IMR-90 (cell line): Measurements from ENCODE around the gene ST6GALNAC3. TPM values are rescaled to one million over a fixed set of nuclear protein-coding genes. Genes with fewer than 3 reads are reported as not detected.

Source experiments
- ATAC-seq: fragments of 200-7000 bp; cut with Tn5 transposase; 2 replicates; pipeline ENCODE4 v1.9.1; 2020; ENCODE audit warnings: low read depth, mild to moderate bottlenecking, moderate library complexity
- BruUV-seq: library from RNA; stranded (reverse); fragments of 400-500 nt; replicated peaks from 2 replicates; lab custom pipeline; 2021; lab: Mats Ljungman, UMichigan
- CTCF ChIA-PET: fragments of 300-600 bp; formaldehyde crosslinking; extraction: SDS; loops from one replicate; lab custom pipeline; 2021; ENCODE audit warnings: antibody characterized with exemption; lab: Yijun Ruan, JAX
- POLR2A ChIA-PET: fragments of 300-600 bp; sonication (Branson Sonifier 250); formaldehyde crosslinking; loops from one replicate; lab custom pipeline; 2022; ENCODE audit warnings: antibody characterized with exemption; ENCODE audit not compliant: unreplicated experiment; lab: Charles Lee
- DNase-seq: peaks from one replicate; pipeline ENCODE4 v3.0.0; 2013
- H2AFZ ChIP-seq: replicated peaks from 2 replicates; pipeline ENCODE3; 2013; ENCODE audit warnings: low read length, mild to moderate bottlenecking; ENCODE audit not compliant: poor library complexity
- H2AK5ac ChIP-seq: 2 replicates; pipeline ENCODE4 v1.6.1; 2013; ENCODE audit warnings: low read depth, low read length, inconsistent platforms
- H2AK9ac ChIP-seq: replicated peaks from 2 replicates; pipeline ENCODE3; 2013; ENCODE audit warnings: mild to moderate bottlenecking, low read depth, low read length, moderate library complexity; ENCODE audit not compliant: poor library complexity
- H2BK120ac ChIP-seq: 2 replicates; pipeline ENCODE4 v1.6.1; 2013; ENCODE audit warnings: low read depth, low read length, inconsistent platforms
- H2BK15ac ChIP-seq: 3 replicates; pipeline ENCODE4 v1.6.1; 2013; ENCODE audit warnings: low read depth, low read length, inconsistent platforms
- H2BK20ac ChIP-seq: 2 replicates; pipeline ENCODE4 v1.6.1; 2013; ENCODE audit warnings: low read depth, mild to moderate bottlenecking, inconsistent platforms, low read length, moderate library complexity
- H2BK5ac ChIP-seq: 2 replicates; pipeline ENCODE4 v1.6.1; 2013; ENCODE audit warnings: mild to moderate bottlenecking, low read depth, low read length, inconsistent platforms; ENCODE audit not compliant: poor library complexity, severe bottlenecking
- H3K14ac ChIP-seq: replicated peaks from 2 replicates; pipeline ENCODE4 v1.6.1; 2013; ENCODE audit warnings: low read depth, low read length, inconsistent platforms
- H3K18ac ChIP-seq: 2 replicates; pipeline ENCODE4 v1.6.1; 2013; ENCODE audit warnings: low read depth, low read length, control low read depth
- H3K23ac ChIP-seq: 2 replicates; pipeline ENCODE4 v1.6.1; 2013; ENCODE audit warnings: low read depth, low read length, inconsistent platforms
- H3K27ac ChIP-seq: 2 replicates; pipeline ENCODE4 v1.5.1; 2013; ENCODE audit warnings: mild to moderate bottlenecking, control low read depth, low read length; ENCODE audit not compliant: insufficient read depth
- H3K27me3 ChIP-seq: 2 replicates; pipeline ENCODE4 v1.6.1; 2013; ENCODE audit warnings: low read length; ENCODE audit not compliant: control insufficient read depth, insufficient read depth
- H3K36me3 ChIP-seq: 2 replicates; pipeline ENCODE4 v1.6.1; 2013; ENCODE audit warnings: low read length, mixed read lengths; ENCODE audit not compliant: control insufficient read depth, insufficient read depth
- H3K4ac ChIP-seq: 2 replicates; pipeline ENCODE4 v1.6.1; 2013; ENCODE audit warnings: low read depth, low read length, inconsistent platforms
- H3K4me1 ChIP-seq: 2 replicates; pipeline ENCODE4 v1.6.1; 2013; ENCODE audit warnings: low read length, mixed read lengths; ENCODE audit not compliant: control insufficient read depth, insufficient read depth
- H3K4me2 ChIP-seq: 2 replicates; pipeline ENCODE4 v1.6.1; 2013; ENCODE audit warnings: low read depth, mild to moderate bottlenecking, control low read depth, low read length, moderate library complexity
- H3K4me3 ChIP-seq: 2 replicates; pipeline ENCODE4 v1.5.1; 2013; ENCODE audit warnings: low read depth, mild to moderate bottlenecking, control low read depth, low read length, moderate library complexity; ENCODE audit not compliant: insufficient read depth
- H3K56ac ChIP-seq: 2 replicates; pipeline ENCODE4 v1.6.1; 2013; ENCODE audit warnings: low read length, inconsistent platforms; ENCODE audit not compliant: insufficient read depth; ENCODE audit errors: extremely low read depth
- H3K79me1 ChIP-seq, 2 experiments: 2 replicates each; pipeline ENCODE4 v1.6.1; 2013; ENCODE audit warnings: low read length in 2 of 2, inconsistent platforms in 1 of 2, low read depth in 1 of 2
- H3K9ac ChIP-seq: 2 replicates; pipeline ENCODE4 v1.6.1; 2013; ENCODE audit warnings: low read depth, low read length, control low read depth
- H3K9me1 ChIP-seq: 2 replicates; pipeline ENCODE4 v1.6.1; 2013; ENCODE audit warnings: low read length, inconsistent platforms; ENCODE audit not compliant: insufficient read depth
- H3K9me3 ChIP-seq: 2 replicates; pipeline ENCODE4 v1.6.1; 2013; ENCODE audit warnings: low read length; ENCODE audit not compliant: control insufficient read depth, insufficient read depth
- H4K20me1 ChIP-seq: 2 replicates; pipeline ENCODE4 v1.6.1; 2013; ENCODE audit warnings: low read length, inconsistent platforms; ENCODE audit not compliant: insufficient read depth
- H4K5ac ChIP-seq: 2 replicates; pipeline ENCODE4 v1.6.1; 2013; ENCODE audit warnings: mild to moderate bottlenecking, low read depth, low read length, control low read depth
- H4K8ac ChIP-seq, 2 experiments: 2 replicates each; pipeline ENCODE4 v1.6.1; 2013; ENCODE audit warnings: low read depth in 2 of 2, low read length in 2 of 2, control low read depth in 1 of 2, inconsistent platforms in 1 of 2
- H4K91ac ChIP-seq: 2 replicates; pipeline ENCODE4 v1.6.1; 2013; ENCODE audit warnings: low read depth, low read length, inconsistent platforms; ENCODE audit not compliant: insufficient read depth
- BHLHE40 ChIP-seq: fragments of 150-350 bp; IDR thresholded peaks from 2 replicates; pipeline ENCODE4 v1.6.1; 2016; ENCODE audit warnings: mild to moderate bottlenecking, low read depth, low read length
- CEBPB ChIP-seq: IDR thresholded peaks from 2 replicates; pipeline ENCODE4 v1.6.1; 2012; ENCODE audit warnings: low read depth, low read length, improper control_type of control experiment
- CHD1 ChIP-seq: IDR thresholded peaks from 2 replicates; pipeline ENCODE4 v1.6.1; 2012; ENCODE audit warnings: low read depth, low read length, improper control_type of control experiment
- CTCF ChIP-seq: conservative IDR thresholded peaks from 2 replicates; pipeline ENCODE4 v1.5.1; 2012; ENCODE audit warnings: mild to moderate bottlenecking, low read depth, low read length, improper control_type of control experiment
- ELK1 ChIP-seq: fragments of 150-350 bp; IDR thresholded peaks from 2 replicates; pipeline ENCODE4 v1.6.1; 2016; ENCODE audit warnings: low read depth, mild to moderate bottlenecking, low read length, moderate library complexity, borderline replicate concordance
- FOS ChIP-seq: fragments of 150-350 bp; IDR thresholded peaks from 2 replicates; pipeline ENCODE4 v1.6.1; 2016; ENCODE audit warnings: low read depth, low read length
- MAFK ChIP-seq: IDR thresholded peaks from 2 replicates; pipeline ENCODE4 v1.6.1; 2012; ENCODE audit warnings: low read depth, low read length, improper control_type of control experiment
- MAZ ChIP-seq: IDR thresholded peaks from 2 replicates; pipeline ENCODE4 v1.6.1; 2012; ENCODE audit warnings: low read depth, mild to moderate bottlenecking, low read length, improper control_type of control experiment, moderate library complexity, borderline replicate concordance
- MXI1 ChIP-seq: IDR thresholded peaks from 2 replicates; pipeline ENCODE4 v1.6.1; 2012; ENCODE audit warnings: low read depth, mild to moderate bottlenecking, low read length, moderate library complexity, borderline replicate concordance
- NFE2L2 ChIP-seq: fragments of 150-350 bp; IDR thresholded peaks from 2 replicates; pipeline ENCODE4 v1.6.1; 2016; ENCODE audit warnings: low read depth, mild to moderate bottlenecking, low read length
- POLR2A ChIP-seq: IDR thresholded peaks from 2 replicates; pipeline ENCODE4 v1.6.1; 2012; ENCODE audit warnings: mild to moderate bottlenecking, low read depth, low read length
- RAD21 ChIP-seq: IDR thresholded peaks from 2 replicates; pipeline ENCODE4 v1.6.1; 2012; ENCODE audit warnings: low read length, improper control_type of control experiment
- RCOR1 ChIP-seq: IDR thresholded peaks from 2 replicates; pipeline ENCODE4 v1.6.1; 2012; ENCODE audit warnings: mild to moderate bottlenecking, low read length, improper control_type of control experiment; ENCODE audit not compliant: insufficient replicate concordance
- RFX5 ChIP-seq: IDR thresholded peaks from 2 replicates; pipeline ENCODE4 v1.8.0; 2012; ENCODE audit warnings: low read depth, mild to moderate bottlenecking, low read length, moderate library complexity
- SMC3 ChIP-seq: fragments of 150-350 bp; IDR thresholded peaks from 2 replicates; pipeline ENCODE4 v1.6.1; 2016; ENCODE audit warnings: low read depth, mild to moderate bottlenecking, antibody characterized with exemption, low read length, moderate library complexity
- USF2 ChIP-seq: fragments of 150-350 bp; IDR thresholded peaks from 2 replicates; pipeline ENCODE4 v1.6.1; 2017; ENCODE audit warnings: mild to moderate bottlenecking, antibody characterized with exemption, low read length, low read depth
- WGBS, 2 experiments: methylation state at CpG; one replicate each; pipeline versions ENCODE4 v1.1.5 to v1.1.7; 2013; ENCODE audit warnings: missing lambda C conversion rate in 2 of 2; ENCODE audit not compliant: insufficient read length in 1 of 2; ENCODE audit errors: extremely low coverage in 2 of 2; 5-methylcytosine and 5-hydroxymethylcytosine counted together
- dilution Hi-C: fragments of 300-500 bp; cut with HindIII; formaldehyde crosslinking; loops from one replicate; pipeline ENCODE4 v1.14.3; 2018; ENCODE audit warnings: low sequenced_read_pairs; ENCODE audit not compliant: unreplicated experiment
- in situ Hi-C: fragments of 300-500 bp; cut with MboI; formaldehyde crosslinking; loops from 3 replicates; pipeline ENCODE4 v1.14.3; 2019; ENCODE audit warnings: low sequenced_read_pairs, inconsistent platforms, mixed read lengths
- intact Hi-C: fragments of 100-400 bp; cut with micrococcal nuclease; formaldehyde crosslinking; loops from 2 replicates; pipeline ENCODE4 v1.10.0; 2022
- polyA plus RNA-seq, 3 experiments: library from polyadenylated mRNA; depleted of rRNA; stranded (reverse); fragments of >200 nt; gene quantifications; 2 replicates each; pipeline ENCODE4 v1.2.3, GENCODE V29; 2012; ENCODE audit warnings: low replicate concordance in 1 of 3
- total RNA-seq: library from RNA; depleted of rRNA; stranded (reverse); fragments of >200 nt; gene quantifications from 2 replicates; pipeline ENCODE4 v1.2.3, GENCODE V29; 2012

The ST6GALNAC3 gene
- total and polyA plus RNA-seq, 2 of the 4 experiments (the other 2 are of a cell fraction), result 0.65 to 1.3 TPM

- no TSS peak for BruUV-seq
- POLR2A ChIA-PET, result no interaction called here
- CTCF ChIA-PET, result no interaction called here
These were observed 226.0 kb downstream of the ST6GALNAC3 start for GRCh38 chr1:76300556-76300955.

More at GRCh38 chr1:76300556-76300955, 226.0 kb downstream of the ST6GALNAC3 start:
- Histone ChIP-seq H3K27me3 (no peaks in the 10 kb centered on the region), H3K27ac (no peak overlapping the region), H3K9me1 (no peaks in the 10 kb centered on the region), H2AK5ac (no peak overlapping the region), H4K20me1 (no peaks in the 10 kb centered on the region), H4K5ac (no peak overlapping the region), H3K4me1 (no peaks in the 10 kb centered on the region), H3K18ac (no peak overlapping the region), H3K56ac (no peak overlapping the region), H3K23ac (no peak overlapping the region), H3K79me1 (no peaks in the 10 kb centered on the region), H3K9ac (no peak overlapping the region), H4K91ac (no peak overlapping the region), H2BK5ac (no peak overlapping the region), H2BK120ac (no peak overlapping the region), H2AFZ (no peak overlapping the region), H2BK15ac (no peak overlapping the region), H3K4me2 (no peak overlapping the region), H3K9me3 (no peaks in the 10 kb centered on the region), H2BK20ac (no peak overlapping the region), H3K4ac (no peak overlapping the region), H2AK9ac (no peak overlapping the region), H3K36me3 (no peaks in the 10 kb centered on the region), H3K14ac (no peak overlapping the region), H4K8ac (no peak overlapping the region), H3K4me3 (no peak overlapping the region)
- no peak for TF ChIP-seq USF2
- TF ChIP-seq MAFK, result no peak
- no peak for TF ChIP-seq RFX5
- no peak for TF ChIP-seq BHLHE40
- TF ChIP-seq FOS, result no peak
- no peak for TF ChIP-seq POLR2A
- no peak for TF ChIP-seq MXI1
- TF ChIP-seq ELK1, result no peak
- TF ChIP-seq CTCF, result no peak
- no peak for TF ChIP-seq SMC3
- no peak for TF ChIP-seq MAZ
- TF ChIP-seq CHD1, result no peak
- no peak for TF ChIP-seq RAD21
- no peak for TF ChIP-seq NFE2L2
- no peak for TF ChIP-seq CEBPB
- TF ChIP-seq RCOR1, result no peak
- dilution Hi-C loops (no loop called here), intact Hi-C loops (no loop called here), in situ Hi-C loops (no loop called here)
- ATAC-seq (no peak), DNase-seq (no peak)
- WGBS, 2 experiments, result 40% methylated on average over 1 of the region's 3 CpGs; no CpG with 5 or more reads in 1 of the 2 experiments
